ENCODE data around the gene OSBPL6.

Gene OSBPL6

GRCh38 chr2:178271629-178272333 lies 77.5 kb downstream of the OSBPL6 start:
- no peak for DNase-seq (ENCODE audit: low read depth)

- DNase-seq (ENCODE audit: low read depth) = no peak
Measured at GRCh38 chr2:178273787-178274360, 79.6 kb downstream of the OSBPL6 start.

- no peak for DNase-seq (ENCODE audit: low read depth)
Measured at GRCh38 chr2:178275600-178275999, 81.3 kb downstream of the OSBPL6 start.

GRCh38 chr2:178277741-178278197 lies 83.5 kb downstream of the OSBPL6 start:
- no peak for DNase-seq (ENCODE audit: low read depth)

GRCh38 chr2:178279142-178279541 lies 84.8 kb downstream of the OSBPL6 start:
- no peak for DNase-seq (ENCODE audit: low read depth)

- no peak for DNase-seq (ENCODE audit: low read depth)
Measured at GRCh38 chr2:178279636-178280035, 85.3 kb downstream of the OSBPL6 start.

- no peak for DNase-seq (ENCODE audit: low read depth)
Measured at GRCh38 chr2:178280244-178280852, 86.0 kb downstream of the OSBPL6 start.

GRCh38 chr2:178282075-178282815 lies 87.9 kb downstream of the OSBPL6 start:
- no peak for DNase-seq (ENCODE audit: low read depth)

- DNase-seq (ENCODE audit: low read depth) = no peak
Measured at GRCh38 chr2:178283341-178283918, 89.1 kb downstream of the OSBPL6 start.

- no peak for DNase-seq (ENCODE audit: low read depth)
Measured at GRCh38 chr2:178284613-178285286, 90.4 kb downstream of the OSBPL6 start.

- no peak for DNase-seq (ENCODE audit: low read depth)
Measured at GRCh38 chr2:178285287-178285615, 90.9 kb downstream of the OSBPL6 start.

GRCh38 chr2:178286636-178287035 lies 92.3 kb downstream of the OSBPL6 start:
- DNase-seq (ENCODE audit: low read depth) = no peak

GRCh38 chr2:178287652-178288344 lies 93.5 kb downstream of the OSBPL6 start:
- DNase-seq (ENCODE audit: low read depth) = no peak

- DNase-seq (ENCODE audit: low read depth) = no peak
Measured at GRCh38 chr2:178291703-178292102, 97.4 kb downstream of the OSBPL6 start.

GRCh38 chr2:178292586-178292985 lies 98.3 kb downstream of the OSBPL6 start:
- no peak for DNase-seq (ENCODE audit: low read depth)

GRCh38 chr2:178295115-178295514 lies 100.8 kb downstream of the OSBPL6 start:
- no peak for DNase-seq (ENCODE audit: low read depth)

- DNase-seq (ENCODE audit: low read depth) = no peak
Measured at GRCh38 chr2:178295906-178296305, 101.6 kb downstream of the OSBPL6 start.

GRCh38 chr2:178296394-178297090 lies 102.2 kb downstream of the OSBPL6 start:
- DNase-seq (ENCODE audit: low read depth) = no peak

GRCh38 chr2:178297091-178297411 lies 102.7 kb downstream of the OSBPL6 start:
- no peak for DNase-seq (ENCODE audit: low read depth)

- no peak for DNase-seq (ENCODE audit: low read depth)
Measured at GRCh38 chr2:178298785-178299212, 104.5 kb downstream of the OSBPL6 start.
